Liver (tissue), 9 donors: ENCODE measurements around the gene PLEKHF1. TPM values are rescaled to one million over a fixed set of nuclear protein-coding genes. Genes with fewer than 3 reads are reported as not detected.
A peak's percentile ranks its signal among the peaks of the same experiment; 100 is the strongest.

Source experiments
- DNase-seq: peaks from one replicate; pipeline ENCODE4 v3.0.0-alpha.2; 2017; ENCODE audit warnings: low spot score
- H3K27ac ChIP-seq, 2 donors: one replicate each; pipeline ENCODE4 v1.7.0; 2013; ENCODE audit warnings: inconsistent platforms in 2 of 2, low read length in 2 of 2, control low read depth in 1 of 2, low read depth in 1 of 2, mild to moderate bottlenecking in 1 of 2
- H3K27me3 ChIP-seq, 4 donors: one replicate each; pipeline versions ENCODE4 v1.6.1 to v1.7.0; 2013; ENCODE audit warnings: low read length in 3 of 4, inconsistent platforms in 1 of 4, mild to moderate bottlenecking in 1 of 4, moderate library complexity in 1 of 4; ENCODE audit not compliant: control insufficient read depth in 4 of 4, insufficient read depth in 4 of 4
- H3K36me3 ChIP-seq, 4 donors: one replicate each; pipeline versions ENCODE4 v1.6.1 to v1.7.0; 2013; ENCODE audit warnings: low read length in 3 of 4, mild to moderate bottlenecking in 3 of 4, low read depth in 1 of 4, moderate library complexity in 1 of 4; ENCODE audit not compliant: control insufficient read depth in 4 of 4, insufficient read depth in 3 of 4
- H3K4me1 ChIP-seq, 4 donors: one replicate each; pipeline versions ENCODE4 v1.6.1 to v1.7.0; 2013; ENCODE audit warnings: low read length in 3 of 4, mild to moderate bottlenecking in 3 of 4, moderate library complexity in 1 of 4; ENCODE audit not compliant: control insufficient read depth in 4 of 4, insufficient read depth in 4 of 4
- H3K4me3 ChIP-seq, 3 donors: one replicate each; pipeline versions ENCODE4 v1.6.1 to v1.7.0; 2013; ENCODE audit warnings: low read length in 3 of 3, control low read depth in 1 of 3, low read depth in 1 of 3, mild to moderate bottlenecking in 1 of 3
- H3K9ac ChIP-seq, 2 donors: one replicate each; pipeline ENCODE4 v1.7.0; 2013; ENCODE audit warnings: low read length in 2 of 2, mild to moderate bottlenecking in 2 of 2, moderate library complexity in 2 of 2, control low read depth in 1 of 2, low read depth in 1 of 2
- H3K9me3 ChIP-seq, 4 donors: one replicate each; pipeline versions ENCODE4 v1.6.1 to v1.7.0; 2013; ENCODE audit warnings: low read length in 3 of 4; ENCODE audit not compliant: control insufficient read depth in 4 of 4
- ATF3 ChIP-seq: IDR thresholded peaks from 2 replicates; pipeline ENCODE4 v1.6.1; 2016; ENCODE audit warnings: antibody characterized with exemption
- CTCF ChIP-seq: fragments of 150-350 bp; IDR thresholded peaks from 2 replicates; pipeline ENCODE4 v1.5.1; 2017; ENCODE audit warnings: improper control_type of control experiment, low read depth, low read length; ENCODE audit not compliant: missing input control
- EGR1 ChIP-seq, 2 donors: IDR thresholded peaks; 2 replicates each; pipeline ENCODE4 v1.6.1; 2016 to 2018; ENCODE audit warnings: antibody characterized with exemption in 2 of 2, low read depth in 2 of 2
- FOXA1 ChIP-seq: IDR thresholded peaks from 2 replicates; pipeline ENCODE4 v1.6.1; 2016; ENCODE audit warnings: antibody characterized with exemption
- FOXA2 ChIP-seq: IDR thresholded peaks from 2 replicates; pipeline ENCODE4 v1.6.1; 2016; ENCODE audit warnings: antibody characterized with exemption
- GABPA ChIP-seq, 2 donors: IDR thresholded peaks in 1 of 2; conservative IDR thresholded peaks in 1 of 2; 2 replicates each; pipeline ENCODE4 v1.6.1; 2016; ENCODE audit warnings: antibody characterized with exemption in 2 of 2, mild to moderate bottlenecking in 1 of 2, moderate library complexity in 1 of 2
- HNF4A ChIP-seq, 2 donors: conservative IDR thresholded peaks; 2 replicates each; pipeline ENCODE4 v1.6.1; 2016; ENCODE audit warnings: antibody characterized with exemption in 2 of 2, mild to moderate bottlenecking in 2 of 2
- HNF4G ChIP-seq: IDR thresholded peaks from 2 replicates; pipeline ENCODE4 v1.6.1; 2016; ENCODE audit warnings: antibody characterized with exemption
- JUND ChIP-seq, 2 donors: IDR thresholded peaks; 2 replicates each; pipeline ENCODE4 v1.6.1; 2016; ENCODE audit warnings: antibody characterized with exemption in 2 of 2
- MAX ChIP-seq: IDR thresholded peaks from 2 replicates; pipeline ENCODE4 v1.6.1; 2016; ENCODE audit warnings: antibody characterized with exemption
- NR2F2 ChIP-seq: IDR thresholded peaks from 2 replicates; pipeline ENCODE4 v1.6.1; 2016; ENCODE audit warnings: antibody characterized with exemption
- RAD21 ChIP-seq, 2 donors: IDR thresholded peaks; 2 replicates each; pipeline ENCODE4 v1.6.1; 2016; ENCODE audit warnings: antibody characterized with exemption in 2 of 2, mild to moderate bottlenecking in 2 of 2
- RXRA ChIP-seq, 2 donors: IDR thresholded peaks; 2 replicates each; pipeline ENCODE4 v1.6.1; 2017 to 2018; ENCODE audit warnings: antibody characterized with exemption in 2 of 2, mild to moderate bottlenecking in 1 of 2
- SP1 ChIP-seq: IDR thresholded peaks from 2 replicates; pipeline ENCODE4 v1.6.1; 2018; ENCODE audit warnings: antibody characterized with exemption, mild to moderate bottlenecking
- TAF1 ChIP-seq: conservative IDR thresholded peaks from 2 replicates; pipeline ENCODE4 v1.6.1; 2016; ENCODE audit warnings: antibody characterized with exemption, mild to moderate bottlenecking
- YY1 ChIP-seq: IDR thresholded peaks from 2 replicates; pipeline ENCODE4 v1.6.1; 2016; ENCODE audit warnings: antibody characterized with exemption, mild to moderate bottlenecking
- ZBTB33 ChIP-seq: IDR thresholded peaks from 2 replicates; pipeline ENCODE4 v1.6.1; 2016; ENCODE audit warnings: antibody characterized with exemption
- WGBS: extraction: QIAGEN DNeasy Blood & Tissue Kit; methylation state at CpG from one replicate; pipeline ENCODE4 v1.1.7; 2013; 5-methylcytosine and 5-hydroxymethylcytosine counted together
- polyA plus RNA-seq, 2 donors: library from polyadenylated mRNA; stranded (reverse) in 1 of 2; unstranded in 1 of 2; fragments of 200-250 nt in 1 of 2; fragments of >200 nt in 1 of 2; fragmentation: Nextera tagmentation in 1 of 2; extraction: Ambion mirVana in 1 of 2; gene quantifications; one replicate each; pipeline versions ENCODE4 v1.2.1 to v1.2.3, GENCODE V29; 2013 to 2015
- total RNA-seq, 2 donors: library from RNA; depleted of rRNA; stranded (reverse); fragments of >200 nt; gene quantifications; one replicate each; pipeline ENCODE4 v1.2.3, GENCODE V29; 2014
- TF ChIP-seq, protein P1 (sequence below): IDR thresholded peaks from 2 replicates; pipeline ENCODE4 v1.6.1; 2016; ENCODE audit warnings: antibody characterized with exemption, mild to moderate bottlenecking
- donor health status: healthy.
- donor health status: healthy.
- donor health status: healthy.
- donor health status: healthy.
- donor health status: healthy.

Gene PLEKHF1
- total and polyA plus RNA-seq, 4 donors, result 2.9 to 15.1 (median 8.9) TPM

GRCh38 chr19:29645491-29645867, 19.8 kb upstream of the PLEKHF1 start (continued):
- no peak for TF ChIP-seq ZBTB33
- TF ChIP-seq TAF1, result no peak
- no peak for TF ChIP-seq HNF4G

DNA sequence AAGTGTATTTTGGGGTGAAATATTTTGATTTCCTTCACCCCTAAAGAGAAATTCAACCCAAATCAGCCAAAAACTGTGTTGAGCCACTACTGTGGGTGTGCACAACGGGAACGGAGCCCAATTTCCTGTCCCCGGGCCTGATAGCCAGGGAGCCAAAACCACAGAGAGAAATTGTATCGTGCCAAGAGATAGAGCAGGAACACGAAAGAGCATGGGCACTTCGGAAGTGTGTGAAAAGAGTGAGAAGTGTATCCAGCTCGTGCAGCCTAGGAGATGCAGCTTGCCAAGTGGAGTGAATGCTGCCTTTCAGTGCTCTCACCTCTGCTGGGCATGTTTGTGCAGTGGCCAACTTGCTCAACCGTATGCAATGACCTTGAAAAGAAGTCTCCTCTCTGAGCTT, 19.4 kb upstream of the PLEKHF1 start:
- H3K36me3 ChIP-seq, result no peaks in the 10 kb centered on the region
- DNase-seq, result no peak
- no peak overlapping the region for H3K27ac ChIP-seq
- no peak for TF ChIP-seq YY1
- TF ChIP-seq RAD21 (IDR thresholded peaks at IDR 0.05), result no peak
- TF ChIP-seq FOXA1, result no peak
- TF ChIP-seq NR2F2, result peak; percentile 18
- TF ChIP-seq, protein P1, sequence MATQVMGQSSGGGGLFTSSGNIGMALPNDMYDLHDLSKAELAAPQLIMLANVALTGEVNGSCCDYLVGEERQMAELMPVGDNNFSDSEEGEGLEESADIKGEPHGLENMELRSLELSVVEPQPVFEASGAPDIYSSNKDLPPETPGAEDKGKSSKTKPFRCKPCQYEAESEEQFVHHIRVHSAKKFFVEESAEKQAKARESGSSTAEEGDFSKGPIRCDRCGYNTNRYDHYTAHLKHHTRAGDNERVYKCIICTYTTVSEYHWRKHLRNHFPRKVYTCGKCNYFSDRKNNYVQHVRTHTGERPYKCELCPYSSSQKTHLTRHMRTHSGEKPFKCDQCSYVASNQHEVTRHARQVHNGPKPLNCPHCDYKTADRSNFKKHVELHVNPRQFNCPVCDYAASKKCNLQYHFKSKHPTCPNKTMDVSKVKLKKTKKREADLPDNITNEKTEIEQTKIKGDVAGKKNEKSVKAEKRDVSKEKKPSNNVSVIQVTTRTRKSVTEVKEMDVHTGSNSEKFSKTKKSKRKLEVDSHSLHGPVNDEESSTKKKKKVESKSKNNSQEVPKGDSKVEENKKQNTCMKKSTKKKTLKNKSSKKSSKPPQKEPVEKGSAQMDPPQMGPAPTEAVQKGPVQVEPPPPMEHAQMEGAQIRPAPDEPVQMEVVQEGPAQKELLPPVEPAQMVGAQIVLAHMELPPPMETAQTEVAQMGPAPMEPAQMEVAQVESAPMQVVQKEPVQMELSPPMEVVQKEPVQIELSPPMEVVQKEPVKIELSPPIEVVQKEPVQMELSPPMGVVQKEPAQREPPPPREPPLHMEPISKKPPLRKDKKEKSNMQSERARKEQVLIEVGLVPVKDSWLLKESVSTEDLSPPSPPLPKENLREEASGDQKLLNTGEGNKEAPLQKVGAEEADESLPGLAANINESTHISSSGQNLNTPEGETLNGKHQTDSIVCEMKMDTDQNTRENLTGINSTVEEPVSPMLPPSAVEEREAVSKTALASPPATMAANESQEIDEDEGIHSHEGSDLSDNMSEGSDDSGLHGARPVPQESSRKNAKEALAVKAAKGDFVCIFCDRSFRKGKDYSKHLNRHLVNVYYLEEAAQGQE, result no peak
- TF ChIP-seq SP1, result no peak
- TF ChIP-seq MAX, result peak; percentile 45
- no peak for TF ChIP-seq JUND (IDR thresholded peaks at IDR 0.05)
- no peak for TF ChIP-seq ZBTB33
- no peak for TF ChIP-seq RXRA (IDR thresholded peaks at IDR 0.05)
- TF ChIP-seq CTCF, result no peak
- no peak for TF ChIP-seq FOXA2
- TF ChIP-seq EGR1 (IDR thresholded peaks at IDR 0.05; ENCODE audit: low read depth in 2 of 2), result no peak
- TF ChIP-seq TAF1, result no peak
- TF ChIP-seq HNF4G, result no peak
- peak in 1 of 2 donors; percentile 12 for TF ChIP-seq HNF4A (conservative IDR thresholded peaks at IDR 0.05)
- no peak for TF ChIP-seq ATF3
- TF ChIP-seq GABPA (IDR thresholded peaks at IDR 0.05 in 1 of 2, conservative IDR thresholded peaks at IDR 0.05 in 1 of 2), result peak in 1 of 2 donors; percentile 9
- H3K4me1 ChIP-seq, result peaks cover 0 to 8% (median 3%) of the 10 kb centered on the region in 4 donors
- H3K9me3 ChIP-seq, result no peaks in the 10 kb centered on the region
- H3K4me3 ChIP-seq, result peak overlapping the region in 1 of 3 donors; percentile 22
- no peaks in the 10 kb centered on the region for H3K27me3 ChIP-seq
- no peak overlapping the region for H3K9ac ChIP-seq
- WGBS, result 10% methylated on average over 8 of the region's 8 CpGs
